Adrenal gland (tissue), 5 donors: ENCODE data around the gene COMMD8.

Experiments used
- CTCF ChIP-seq, 6 experiments: fragments of 450-650 bp in 4 of 6; fragments of 200-600 bp in 2 of 6; sonication (generic) in 1 of 6; IDR thresholded peaks; 1 replicate in 5 of 6; 2 replicates in 1 of 6; pipeline versions ENCODE4 v1.5.1 to v1.8.0; 2016 to 2021; ENCODE audit warnings: antibody characterized with exemption in 6 of 6, mild to moderate bottlenecking in 2 of 6, moderate library complexity in 1 of 6
- POLR2A ChIP-seq, 2 donors: fragments of 450-650 bp; IDR thresholded peaks; one replicate each; pipeline ENCODE4 v1.6.1; 2017; ENCODE audit warnings: antibody characterized with exemption in 2 of 2, mild to moderate bottlenecking in 2 of 2, moderate library complexity in 1 of 2
- donor health status: DM: no; HTN: no; CAD: no.

- no peak for TF ChIP-seq CTCF (IDR thresholded peaks at IDR 0.05)
- no peak for TF ChIP-seq POLR2A (IDR thresholded peaks at IDR 0.05)
These were observed 19.5 kb downstream of the COMMD8 start for GRCh38 chr4:47444031-47444430.
